ENCODE data around the gene UNC13D. TPM values are rescaled to one million over a fixed set of nuclear protein-coding genes. Genes with fewer than 3 reads are reported as not detected.

UNC13D gene
- total RNA-seq, 1 experiment from 2014 or later: 3.5 TPM

DNA sequence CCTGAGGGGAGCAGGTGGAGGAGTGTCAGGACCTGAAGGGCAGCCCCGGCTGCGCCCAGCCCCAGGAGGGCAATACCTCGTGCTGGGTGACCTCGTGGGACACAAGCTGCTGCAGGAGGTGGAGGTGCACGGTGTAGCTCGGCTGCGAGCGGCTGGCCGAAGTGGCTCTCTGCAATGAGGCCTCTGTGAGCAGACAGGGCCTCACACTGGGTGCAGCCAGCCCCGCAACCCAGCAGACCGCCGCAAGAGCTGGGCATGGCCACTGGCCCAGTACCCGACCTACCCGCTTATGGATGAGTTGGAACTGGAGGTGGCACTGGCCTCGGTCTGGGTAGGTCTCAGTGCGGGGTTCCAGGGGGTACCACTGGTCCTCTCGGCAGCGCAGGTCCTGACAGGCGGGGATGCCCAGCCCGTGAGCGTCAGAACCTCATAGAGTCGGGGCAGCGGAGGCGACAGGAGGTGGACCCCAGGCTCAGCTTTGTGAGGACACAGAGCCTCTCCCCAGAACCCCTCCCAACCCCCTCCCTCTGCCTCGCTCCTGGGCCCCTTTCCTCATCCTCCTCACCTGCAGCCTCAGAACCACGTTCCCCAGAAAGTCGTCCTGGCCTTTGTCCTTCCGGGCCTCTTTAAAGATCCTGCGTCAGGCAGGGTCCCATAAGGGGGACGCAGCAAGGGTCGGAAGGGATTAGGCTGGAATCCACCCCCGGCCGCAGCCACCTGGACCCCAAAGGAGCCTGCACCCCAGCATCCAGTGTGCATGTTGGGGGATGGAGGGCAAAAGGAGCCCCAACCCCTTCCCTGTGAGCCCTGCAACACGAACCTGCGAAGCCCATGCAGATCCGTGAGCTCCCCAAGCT is 4.0 kb downstream of the UNC13D start:
- H3K27me3 Mint-ChIP-seq (ENCODE audit: insufficient read depth, unreplicated experiment): no peaks in the 10 kb centered on the region
- peaks cover 2% of the 10 kb centered on the region for H3K4me1 Mint-ChIP-seq (ENCODE audit: insufficient read depth, unreplicated experiment)
- ChIA-PET CTCF (interaction anchor here (0.6 kb wide), 1 partner anchor 166 kb away, joined by 3 read pairs; no protein-coding TSS in a partner anchor), POLR2A (interaction anchor here (0.6 to 0.7 kb wide), 2 partner anchors 168 to 263 kb away, joined by 3 read pairs; partner anchors contain the start of gene EXOC7)
- DNase-seq (ENCODE audit: unreplicated experiment): no peak
- BruUV-seq (replicated peaks): no TSS peak
- TF ChIP-seq, protein P1, sequence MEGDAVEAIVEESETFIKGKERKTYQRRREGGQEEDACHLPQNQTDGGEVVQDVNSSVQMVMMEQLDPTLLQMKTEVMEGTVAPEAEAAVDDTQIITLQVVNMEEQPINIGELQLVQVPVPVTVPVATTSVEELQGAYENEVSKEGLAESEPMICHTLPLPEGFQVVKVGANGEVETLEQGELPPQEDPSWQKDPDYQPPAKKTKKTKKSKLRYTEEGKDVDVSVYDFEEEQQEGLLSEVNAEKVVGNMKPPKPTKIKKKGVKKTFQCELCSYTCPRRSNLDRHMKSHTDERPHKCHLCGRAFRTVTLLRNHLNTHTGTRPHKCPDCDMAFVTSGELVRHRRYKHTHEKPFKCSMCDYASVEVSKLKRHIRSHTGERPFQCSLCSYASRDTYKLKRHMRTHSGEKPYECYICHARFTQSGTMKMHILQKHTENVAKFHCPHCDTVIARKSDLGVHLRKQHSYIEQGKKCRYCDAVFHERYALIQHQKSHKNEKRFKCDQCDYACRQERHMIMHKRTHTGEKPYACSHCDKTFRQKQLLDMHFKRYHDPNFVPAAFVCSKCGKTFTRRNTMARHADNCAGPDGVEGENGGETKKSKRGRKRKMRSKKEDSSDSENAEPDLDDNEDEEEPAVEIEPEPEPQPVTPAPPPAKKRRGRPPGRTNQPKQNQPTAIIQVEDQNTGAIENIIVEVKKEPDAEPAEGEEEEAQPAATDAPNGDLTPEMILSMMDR (IDR thresholded peaks at IDR 0.05; ENCODE audit: unreplicated experiment): no peak
- peaks cover under 1% of the 10 kb centered on the region for H3K36me3 Mint-ChIP-seq (ENCODE audit: insufficient read depth, unreplicated experiment)
- intact Hi-C loops (cut with micrococcal nuclease): no loop called here
- H3K9me3 Mint-ChIP-seq (ENCODE audit: unreplicated experiment): no peaks in the 10 kb centered on the region
- no peak overlapping the region for H3K27ac Mint-ChIP-seq (ENCODE audit: low read depth, unreplicated experiment)
- no peak overlapping the region for H3K4me3 Mint-ChIP-seq (ENCODE audit: unreplicated experiment)

DNA sequence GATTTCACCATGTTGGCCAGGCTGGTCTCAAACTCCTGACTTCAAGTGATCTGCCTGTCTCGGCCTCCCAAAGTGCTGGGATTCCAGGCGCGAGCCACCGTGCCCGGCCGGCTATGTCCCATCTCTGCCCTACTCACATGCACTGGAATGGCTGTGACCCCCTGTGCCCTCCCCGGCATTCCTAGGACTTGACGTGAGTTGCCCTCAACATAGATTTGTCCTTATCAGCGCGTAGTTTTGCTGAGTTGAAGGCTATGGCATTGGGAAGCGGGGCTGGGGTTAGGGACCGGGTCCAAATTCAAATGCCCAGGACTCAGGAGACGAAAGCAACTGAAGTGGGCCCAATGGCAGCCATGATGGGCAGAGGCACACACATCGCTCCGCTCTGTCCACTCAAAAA is 5.8 kb downstream of the UNC13D start:
- no peaks in the 10 kb centered on the region for H3K4me1 Mint-ChIP-seq (ENCODE audit: insufficient read depth, unreplicated experiment)
- no peak for DNase-seq (ENCODE audit: unreplicated experiment)
- TF ChIP-seq, protein P1 (IDR thresholded peaks at IDR 0.05; ENCODE audit: unreplicated experiment): no peak
- ChIA-PET CTCF (no interaction called here), POLR2A (interaction anchor here (0.7 to 1.1 kb wide), 2 partner anchors 40 to 53 kb away, joined by 3 to 4 read pairs; partner anchors contain the start of gene TRIM47)
- no peak overlapping the region for H3K4me3 Mint-ChIP-seq (ENCODE audit: unreplicated experiment)
- H3K27ac Mint-ChIP-seq (ENCODE audit: low read depth, unreplicated experiment): no peak overlapping the region
- BruUV-seq (replicated peaks): no TSS peak
- H3K36me3 Mint-ChIP-seq (ENCODE audit: insufficient read depth, unreplicated experiment): no peaks in the 10 kb centered on the region
- H3K27me3 Mint-ChIP-seq (ENCODE audit: insufficient read depth, unreplicated experiment): no peaks in the 10 kb centered on the region
- H3K9me3 Mint-ChIP-seq (ENCODE audit: unreplicated experiment): no peaks in the 10 kb centered on the region
- intact Hi-C loops (cut with micrococcal nuclease): no loop called here

DNA sequence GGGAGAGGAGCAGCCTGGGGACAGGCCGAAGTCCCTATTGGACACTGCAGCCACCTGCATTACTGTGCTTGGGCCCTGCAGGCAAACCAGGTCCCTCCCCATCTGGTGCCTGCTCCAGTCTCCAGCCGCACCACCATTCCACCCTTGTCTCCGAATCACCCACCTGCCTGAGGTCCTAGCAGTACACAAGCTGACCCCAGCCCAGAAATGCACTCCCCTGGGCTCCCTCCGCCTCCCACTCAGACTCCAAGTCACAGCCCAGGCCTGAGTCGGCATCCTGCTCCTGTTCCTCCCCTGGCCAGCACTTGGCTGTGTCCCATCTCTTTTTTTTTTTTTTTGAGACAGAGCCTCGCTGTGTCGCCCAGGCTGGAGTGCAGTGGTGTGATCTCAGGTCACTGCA is 6.3 kb downstream of the UNC13D start:
- H3K27me3 Mint-ChIP-seq (ENCODE audit: insufficient read depth, unreplicated experiment): no peaks in the 10 kb centered on the region
- H3K4me3 Mint-ChIP-seq (ENCODE audit: unreplicated experiment): no peak overlapping the region
- CTCF ChIA-PET: interaction anchor here (0.6 to 1.6 kb wide), 2 partner anchors 10 to 219 kb away, joined by 3 to 4 read pairs; no protein-coding TSS in a partner anchor
- intact Hi-C loops (cut with micrococcal nuclease): no loop called here
- no peak overlapping the region for H3K27ac Mint-ChIP-seq (ENCODE audit: low read depth, unreplicated experiment)
- TF ChIP-seq, protein P1 (IDR thresholded peaks at IDR 0.05; ENCODE audit: unreplicated experiment): no peak
- no peaks in the 10 kb centered on the region for H3K4me1 Mint-ChIP-seq (ENCODE audit: insufficient read depth, unreplicated experiment)
- DNase-seq (ENCODE audit: unreplicated experiment): no peak
- POLR2A ChIA-PET: interaction anchor here (1.1 kb wide), 1 partner anchor 41 kb away, joined by 3 read pairs; the partner anchor contains the start of gene TRIM47
- H3K36me3 Mint-ChIP-seq (ENCODE audit: insufficient read depth, unreplicated experiment): no peaks in the 10 kb centered on the region
- no peaks in the 10 kb centered on the region for H3K9me3 Mint-ChIP-seq (ENCODE audit: unreplicated experiment)
- no TSS peak for BruUV-seq (replicated peaks)

DNA sequence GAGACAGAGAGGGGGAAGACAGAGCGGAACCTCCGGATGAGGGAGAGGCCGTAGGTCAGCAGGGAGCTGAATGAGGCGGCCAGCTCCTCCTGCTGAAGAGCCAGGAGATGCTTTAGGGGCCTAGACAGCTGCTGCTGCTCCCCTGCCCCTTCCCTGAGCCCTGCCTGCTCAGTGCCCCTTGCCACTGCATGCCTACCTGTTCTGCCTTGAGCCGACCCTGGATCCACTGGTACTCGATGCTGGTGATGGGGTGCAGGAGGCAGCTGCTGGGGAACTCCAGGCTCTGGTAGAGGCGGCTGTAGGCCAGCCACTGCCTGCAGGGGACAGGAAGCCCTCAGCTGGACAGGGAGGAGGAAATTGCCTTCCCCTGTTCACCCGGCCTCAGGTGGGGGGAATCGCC is 7.6 kb downstream of the UNC13D start:
- Mint-ChIP-seq H3K27ac (ENCODE audit: low read depth, unreplicated experiment) (no peak overlapping the region), H3K36me3 (ENCODE audit: insufficient read depth, unreplicated experiment) (no peaks in the 10 kb centered on the region), H3K27me3 (ENCODE audit: insufficient read depth, unreplicated experiment) (no peaks in the 10 kb centered on the region), H3K4me3 (ENCODE audit: unreplicated experiment) (no peak overlapping the region), H3K9me3 (ENCODE audit: unreplicated experiment) (no peaks in the 10 kb centered on the region), H3K4me1 (ENCODE audit: insufficient read depth, unreplicated experiment) (peaks cover 7% of the 10 kb centered on the region)
- POLR2A ChIA-PET: interaction anchor here (0.6 to 0.7 kb wide), 2 partner anchors 19 to 50 kb away, joined by 3 to 4 read pairs; partner anchors contain the start of gene WBP2
- CTCF ChIA-PET: interaction anchor here (0.6 to 1.6 kb wide), 4 partner anchors 11 to 147 kb away, joined by 3 to 7 read pairs (median 4); no protein-coding TSS in a partner anchor
- DNase-seq (ENCODE audit: unreplicated experiment): no peak
- TF ChIP-seq, protein P1 (IDR thresholded peaks at IDR 0.05; ENCODE audit: unreplicated experiment): no peak
- no TSS peak for BruUV-seq (replicated peaks)
- intact Hi-C loops (cut with micrococcal nuclease): no loop called here
